ENCODE results near the gene ADA. TPM values are rescaled to one million over a fixed set of nuclear protein-coding genes. Genes with fewer than 3 reads are reported as not detected.
"Not testable (repeated sequence)": the region's sequence is repeated elsewhere in the genome, so short reads cannot be mapped to it uniquely, and the experiment has no call there.

ADA gene
- 5.8 TPM for total RNA-seq
- long read RNA-seq, transcript ADA-201 (12 exons, 1,539 nt) = major isoform, 15 of 21 reads
- long read RNA-seq, partial matches to known transcripts = 1 of 21 reads
- long read RNA-seq, other reads (novel, unspliced or antisense) = 2 of 21 reads

DNA sequence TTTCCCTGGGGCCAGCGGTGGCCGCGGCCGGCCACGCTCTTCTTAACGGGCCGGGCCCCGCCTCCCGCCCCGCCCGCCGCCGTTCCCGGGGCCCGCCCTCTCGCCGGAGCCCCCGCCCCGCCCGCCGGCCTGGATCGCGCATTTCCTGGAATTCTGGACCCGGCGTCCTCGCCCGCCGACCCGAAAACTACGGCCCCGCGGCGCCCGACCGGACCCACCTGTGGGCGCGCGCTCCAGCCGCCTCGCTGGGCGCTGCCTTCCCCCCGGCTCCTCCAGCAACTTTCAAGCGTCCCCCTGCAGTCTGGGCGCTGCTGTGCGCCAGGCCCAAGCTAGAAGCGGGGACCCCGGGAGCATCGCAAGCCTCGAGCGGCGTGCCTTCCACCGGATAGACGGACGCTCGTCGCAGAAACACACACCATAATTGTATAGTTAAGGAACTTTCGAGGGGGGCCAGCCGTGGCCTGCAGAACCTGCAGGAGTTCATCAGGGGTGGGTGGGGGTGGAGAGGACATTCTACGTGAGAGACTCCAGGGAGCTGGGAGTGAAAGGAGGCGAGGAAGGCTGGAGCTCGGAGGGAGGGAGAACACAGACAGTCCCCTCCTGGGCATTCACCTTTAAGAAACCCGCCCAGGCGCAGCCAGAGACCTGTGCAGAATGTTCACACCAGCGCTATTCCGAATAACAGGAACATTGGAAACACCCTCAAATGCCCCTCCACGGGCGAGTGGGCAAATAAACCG is at the start of gene ADA:
Gene ADA (minus strand): TSS at position 16 of the 740 bp plus-strand sequence. CDS start 92 bp downstream, outside the sequence.
- peak; percentile 91 for ATAC-seq

DNA sequence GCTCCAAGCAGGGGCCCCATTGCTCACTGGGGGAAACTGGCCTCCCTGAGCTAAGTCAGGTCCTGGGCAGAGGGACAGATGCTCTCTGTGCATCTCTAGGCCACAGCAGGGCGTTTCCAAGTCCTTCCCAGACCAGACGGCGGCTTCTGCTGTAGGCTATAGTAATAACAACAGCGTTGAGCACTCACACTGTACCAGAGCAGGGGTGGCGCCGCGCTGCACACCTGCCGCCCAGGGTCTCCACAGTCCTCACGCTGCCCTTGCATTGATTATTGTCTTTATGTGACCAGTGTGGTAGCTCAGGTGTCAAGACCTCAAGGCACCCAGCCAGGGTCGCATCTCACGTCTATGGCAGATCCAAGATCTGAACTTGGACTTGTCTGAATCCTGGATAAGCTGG is 48.8 kb upstream of the ADA start:
- intact Hi-C loops (cut with DNase I) = no loop called here
- no peaks in the 10 kb centered on the region for H3K27me3 ChIP-seq
- DNase-seq = no peak
- no peak for ATAC-seq
- no peaks in the 10 kb centered on the region for H3K9me3 ChIP-seq
- no peaks in the 10 kb centered on the region for H3K36me3 ChIP-seq
- H3K4me3 ChIP-seq = no peak overlapping the region
- TF ChIP-seq, protein P1, sequence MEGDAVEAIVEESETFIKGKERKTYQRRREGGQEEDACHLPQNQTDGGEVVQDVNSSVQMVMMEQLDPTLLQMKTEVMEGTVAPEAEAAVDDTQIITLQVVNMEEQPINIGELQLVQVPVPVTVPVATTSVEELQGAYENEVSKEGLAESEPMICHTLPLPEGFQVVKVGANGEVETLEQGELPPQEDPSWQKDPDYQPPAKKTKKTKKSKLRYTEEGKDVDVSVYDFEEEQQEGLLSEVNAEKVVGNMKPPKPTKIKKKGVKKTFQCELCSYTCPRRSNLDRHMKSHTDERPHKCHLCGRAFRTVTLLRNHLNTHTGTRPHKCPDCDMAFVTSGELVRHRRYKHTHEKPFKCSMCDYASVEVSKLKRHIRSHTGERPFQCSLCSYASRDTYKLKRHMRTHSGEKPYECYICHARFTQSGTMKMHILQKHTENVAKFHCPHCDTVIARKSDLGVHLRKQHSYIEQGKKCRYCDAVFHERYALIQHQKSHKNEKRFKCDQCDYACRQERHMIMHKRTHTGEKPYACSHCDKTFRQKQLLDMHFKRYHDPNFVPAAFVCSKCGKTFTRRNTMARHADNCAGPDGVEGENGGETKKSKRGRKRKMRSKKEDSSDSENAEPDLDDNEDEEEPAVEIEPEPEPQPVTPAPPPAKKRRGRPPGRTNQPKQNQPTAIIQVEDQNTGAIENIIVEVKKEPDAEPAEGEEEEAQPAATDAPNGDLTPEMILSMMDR (IDR thresholded peaks at IDR 0.05) = no peak
- peaks cover 30% of the 10 kb centered on the region for H3K4me1 ChIP-seq
- no peak overlapping the region for H3K27ac ChIP-seq

More for the DNA sequence above, at the start of gene ADA:
- TF ChIP-seq, protein P1 (IDR thresholded peaks at IDR 0.05) = no peak
- Histone ChIP-seq H3K27me3 (no peaks in the 10 kb centered on the region), H3K27ac (peak within 1 kb of the TSS; percentile 78), H3K4me3 (peak within 1 kb of the TSS; percentile 88), H3K4me1 (peaks cover 15% of the 10 kb centered on the region), H3K36me3 (no peaks in the 10 kb centered on the region), H3K9me3 (no peaks in the 10 kb centered on the region)
- DNase-seq = peak; percentile 84
- intact Hi-C loops (cut with DNase I) = no loop called here

DNA sequence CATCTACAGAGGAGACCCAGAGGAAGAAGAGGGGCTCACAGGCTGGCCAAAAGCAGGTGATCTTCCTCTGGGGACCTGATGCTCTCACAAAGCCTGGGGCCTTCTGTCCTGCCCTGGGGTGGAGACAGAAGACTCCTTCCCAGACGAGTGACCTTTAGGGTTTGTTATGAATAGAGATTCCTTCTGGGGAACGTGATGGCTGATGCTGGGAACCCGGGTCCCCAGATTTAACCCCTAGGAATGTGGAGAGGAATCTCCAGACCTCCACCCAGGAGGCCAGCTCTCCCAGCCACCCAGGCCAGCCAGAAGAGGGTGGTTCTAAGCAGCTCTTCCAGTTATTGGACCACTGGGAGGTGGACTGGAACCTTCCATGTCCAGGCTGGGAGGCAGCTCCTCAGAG is 46.9 kb upstream of the ADA start:
- DNase-seq (no peak), ATAC-seq (no peak)
- Histone ChIP-seq H3K4me1 (peaks cover 31% of the 10 kb centered on the region), H3K27me3 (no peaks in the 10 kb centered on the region), H3K36me3 (no peaks in the 10 kb centered on the region), H3K9me3 (no peaks in the 10 kb centered on the region), H3K27ac (peak overlapping the region; percentile 36), H3K4me3 (no peak overlapping the region)
- intact Hi-C loops (cut with DNase I) = no loop called here
- TF ChIP-seq, protein P1 (IDR thresholded peaks at IDR 0.05) = no peak

DNA sequence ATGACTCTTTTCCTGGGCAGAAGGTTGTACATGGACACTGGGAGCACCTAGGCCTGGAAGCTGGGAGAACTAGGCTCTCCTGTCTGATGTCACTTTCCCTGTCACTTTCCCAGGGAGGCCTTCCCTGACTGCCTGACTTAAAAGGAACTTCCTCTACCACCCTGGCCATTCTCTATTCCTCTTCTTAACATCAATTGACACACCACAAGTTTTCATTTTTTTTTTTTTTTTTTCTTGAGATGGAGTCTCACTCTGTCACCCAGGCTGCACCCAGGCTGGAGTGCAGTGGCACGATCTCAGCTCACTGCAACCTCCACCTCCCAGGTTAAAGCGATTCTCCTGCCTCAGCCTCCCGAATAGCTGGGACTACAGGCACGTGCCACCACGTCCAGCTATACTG is 45.5 kb upstream of the ADA start:
- DNase-seq, H3K36me3 ChIP-seq: not testable (repeated sequence)
- peaks cover 28% of the 10 kb centered on the region for H3K4me1 ChIP-seq

DNA sequence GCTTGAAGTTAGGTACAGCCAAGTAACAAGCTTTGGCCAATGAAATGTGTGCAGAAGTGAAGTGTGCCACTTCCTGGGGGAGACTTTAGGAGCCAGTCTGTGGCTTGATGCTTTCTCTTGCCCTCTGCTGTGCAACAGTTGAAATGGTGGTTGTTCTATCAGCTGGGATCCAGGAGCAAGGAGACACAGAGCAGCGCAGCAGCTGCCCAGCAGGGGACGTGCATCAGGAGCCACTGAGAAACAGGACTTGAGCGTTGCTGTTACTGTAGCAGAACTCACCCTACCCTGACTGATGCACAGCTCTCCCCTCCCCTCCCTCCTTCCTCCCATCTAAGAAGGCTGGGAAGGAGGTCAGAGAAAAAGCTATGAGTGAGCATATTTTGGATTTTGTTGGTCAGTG is 44.8 kb upstream of the ADA start:
- intact Hi-C loops (cut with DNase I) = no loop called here
- Histone ChIP-seq H3K36me3 (no peaks in the 10 kb centered on the region), H3K4me1 (peaks cover 23% of the 10 kb centered on the region), H3K27me3 (no peaks in the 10 kb centered on the region), H3K9me3 (no peaks in the 10 kb centered on the region), H3K27ac (peak overlapping the region; percentile 82), H3K4me3 (no peak overlapping the region)
- DNase-seq (no peak), ATAC-seq (no peak)
- TF ChIP-seq, protein P1 (IDR thresholded peaks at IDR 0.05) = no peak

More for the DNA sequence above, 45.5 kb upstream of the ADA start:
- H3K27me3 ChIP-seq; H3K9me3 ChIP-seq; intact Hi-C loops (cut with DNase I); ATAC-seq; H3K4me3 ChIP-seq: not testable (repeated sequence)
- peak overlapping the region; percentile 82 for H3K27ac ChIP-seq

DNA sequence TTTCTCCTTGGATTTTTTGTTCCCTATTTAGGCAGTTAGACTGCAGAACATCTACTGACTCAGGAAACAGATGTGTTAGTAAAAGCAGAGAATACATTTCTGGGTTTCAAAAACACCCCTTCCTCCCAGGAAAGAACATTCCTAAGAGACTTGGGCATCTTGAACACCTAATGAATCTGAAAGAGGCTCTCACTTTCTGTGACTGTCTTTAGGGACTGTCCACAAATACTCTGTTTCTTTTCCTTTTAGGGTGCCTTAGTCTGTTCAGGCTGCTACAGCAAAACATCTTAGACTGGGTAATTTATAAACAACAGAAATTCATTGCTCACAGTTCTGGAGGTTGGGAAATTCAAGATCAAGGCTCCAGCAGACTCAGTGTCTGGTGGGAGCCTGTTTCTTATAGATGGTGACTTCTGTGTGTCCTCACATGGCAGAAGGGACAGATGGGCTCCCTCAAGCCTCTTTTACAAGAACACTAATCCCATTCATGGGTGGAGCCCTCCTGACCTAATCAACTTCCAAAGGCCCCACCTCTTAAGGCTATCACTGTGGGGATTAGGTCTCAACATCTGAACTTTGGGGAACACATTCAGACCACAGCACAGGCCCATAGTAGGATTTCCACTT is 44.3 kb upstream of the ADA start:
- Histone ChIP-seq H3K27ac (peak overlapping the region; percentile 82), H3K36me3 (no peaks in the 10 kb centered on the region), H3K9me3 (no peaks in the 10 kb centered on the region), H3K4me1 (peaks cover 22% of the 10 kb centered on the region), H3K27me3 (no peaks in the 10 kb centered on the region), H3K4me3 (no peak overlapping the region)
- intact Hi-C loops (cut with DNase I) = no loop called here
- DNase-seq (no peak), ATAC-seq (no peak)
- TF ChIP-seq, protein P1 (IDR thresholded peaks at IDR 0.05) = no peak

All from upper lobe of right lung (tissue), 1 donor.